GM19452 (cell line): Measurements from ENCODE around the gene GGTLC2.
"Not testable (repeated sequence)": the region's sequence is repeated elsewhere in the genome, so short reads cannot be mapped to it uniquely, and the experiment has no call there.

Source experiments
- ATAC-seq: cut with Tn5 transposase; IDR thresholded peaks from one replicate; pipeline ENCODE4 v1.9.1; 2021; ENCODE audit not compliant: unreplicated experiment

The GGTLC2 gene

GRCh38 chr22:22636260-22636659 lies 8.2 kb upstream of the GGTLC2 start:
- not testable (repeated sequence) for ATAC-seq

DNA sequence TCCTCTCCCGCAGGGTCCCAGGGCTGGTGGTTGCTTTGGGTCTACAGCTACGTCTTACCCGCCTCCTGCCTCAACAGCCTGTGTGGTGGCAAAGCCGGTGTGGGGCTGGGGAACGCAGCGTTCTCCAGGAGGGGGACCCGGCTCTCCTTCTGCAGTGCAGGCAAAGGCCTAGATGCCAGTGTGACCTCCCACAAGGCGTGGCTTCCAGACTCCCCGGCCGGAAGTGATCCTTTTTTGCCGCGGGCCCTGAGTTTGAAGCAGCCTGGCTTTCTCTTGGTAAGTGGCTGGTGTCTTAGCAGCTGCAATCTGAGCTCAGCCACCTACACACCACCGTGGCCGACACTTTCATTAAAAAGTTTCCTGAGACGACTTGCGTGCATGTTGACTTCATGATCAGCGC lies 6.1 kb upstream of the GGTLC2 start:
- ATAC-seq = not testable (repeated sequence)

DNA sequence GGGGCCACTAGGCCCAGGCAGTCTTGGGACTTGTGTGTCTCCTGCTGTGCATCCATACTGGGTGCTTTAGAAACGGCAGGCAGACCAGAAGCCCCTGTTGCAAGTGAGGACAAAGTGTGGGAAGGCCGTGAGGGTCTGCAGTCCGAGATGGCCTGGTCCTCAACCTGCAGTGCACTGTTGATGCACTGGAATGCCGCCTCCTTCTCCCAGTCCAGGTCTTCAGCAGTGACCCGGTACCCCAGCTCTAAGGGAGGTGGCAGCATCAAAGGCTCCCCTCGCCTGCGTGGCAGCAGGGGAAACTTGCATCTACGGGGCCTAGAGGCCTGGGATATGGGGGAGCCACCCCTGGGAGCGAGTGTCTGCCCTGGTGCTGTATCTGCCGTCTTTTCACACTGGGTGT lies 2.2 kb upstream of the GGTLC2 start:
- not testable (repeated sequence) for ATAC-seq

DNA sequence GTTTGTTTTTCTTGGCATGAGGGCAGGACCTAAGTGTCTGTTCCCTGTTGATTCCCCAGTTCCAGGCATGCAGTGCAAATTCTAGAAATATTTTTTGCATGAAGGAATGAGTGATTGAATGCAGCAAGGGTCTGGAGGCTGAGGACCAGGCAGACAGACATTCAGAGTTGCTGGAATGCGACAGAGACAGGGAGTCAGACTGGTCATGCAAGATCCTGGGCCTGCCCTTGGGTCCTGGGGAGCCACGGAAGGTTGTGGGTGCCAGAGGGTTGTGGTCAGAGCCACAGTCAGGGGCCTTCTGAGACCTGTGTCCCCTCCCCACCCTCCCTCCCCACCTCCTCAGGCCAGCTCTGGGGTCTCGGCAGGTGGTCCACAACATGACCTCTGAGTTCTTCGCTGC lies 1.6 kb downstream of the GGTLC2 start:
- not testable (repeated sequence) for ATAC-seq

- not testable (repeated sequence) for ATAC-seq
These were observed 3.5 kb downstream of the GGTLC2 start for GRCh38 chr22:22647952-22648351.

GRCh38 chr22:22648863-22649536 lies 4.6 kb downstream of the GGTLC2 start:
- not testable (repeated sequence) for ATAC-seq

DNA sequence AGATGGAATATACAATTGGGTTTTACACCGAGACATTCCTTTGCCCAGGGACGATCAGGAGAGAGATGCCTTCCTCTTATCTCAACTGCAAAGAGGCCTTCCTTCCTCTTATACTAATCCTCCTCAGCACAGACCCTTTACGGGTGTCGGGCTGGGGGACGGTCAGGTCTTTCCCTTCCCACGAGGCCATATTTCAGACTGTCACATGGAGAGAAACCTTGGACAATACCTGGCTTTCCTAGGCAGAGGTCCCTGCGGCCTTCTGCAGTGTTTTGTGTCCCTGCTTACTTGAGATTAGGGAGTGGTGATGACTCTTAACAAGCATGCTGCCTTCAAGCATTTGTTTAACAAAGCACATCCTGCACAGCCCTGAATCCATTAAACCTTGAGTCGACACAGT lies 5.3 kb downstream of the GGTLC2 start:
- ATAC-seq = not testable (repeated sequence)

DNA sequence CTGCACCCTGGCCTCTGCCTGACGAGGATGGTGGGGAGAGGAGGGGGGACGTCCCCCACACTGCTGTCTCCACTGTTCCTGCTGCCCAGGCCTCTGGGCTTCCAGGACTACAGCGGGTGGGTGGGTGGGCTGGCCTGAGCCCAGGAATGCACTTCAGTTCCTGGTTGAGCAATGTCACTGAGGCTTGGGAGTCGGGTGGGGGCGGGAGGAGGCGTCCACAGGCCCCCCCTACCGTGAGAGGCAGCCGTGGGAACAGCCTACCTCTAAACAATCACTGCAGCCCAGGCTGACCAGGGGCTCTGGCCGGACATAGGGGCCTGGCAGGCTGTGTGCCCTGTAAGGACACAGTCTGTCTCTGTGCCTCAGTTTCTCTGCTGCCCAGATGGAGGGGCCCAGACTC lies 6.0 kb downstream of the GGTLC2 start:
- not testable (repeated sequence) for ATAC-seq

DNA sequence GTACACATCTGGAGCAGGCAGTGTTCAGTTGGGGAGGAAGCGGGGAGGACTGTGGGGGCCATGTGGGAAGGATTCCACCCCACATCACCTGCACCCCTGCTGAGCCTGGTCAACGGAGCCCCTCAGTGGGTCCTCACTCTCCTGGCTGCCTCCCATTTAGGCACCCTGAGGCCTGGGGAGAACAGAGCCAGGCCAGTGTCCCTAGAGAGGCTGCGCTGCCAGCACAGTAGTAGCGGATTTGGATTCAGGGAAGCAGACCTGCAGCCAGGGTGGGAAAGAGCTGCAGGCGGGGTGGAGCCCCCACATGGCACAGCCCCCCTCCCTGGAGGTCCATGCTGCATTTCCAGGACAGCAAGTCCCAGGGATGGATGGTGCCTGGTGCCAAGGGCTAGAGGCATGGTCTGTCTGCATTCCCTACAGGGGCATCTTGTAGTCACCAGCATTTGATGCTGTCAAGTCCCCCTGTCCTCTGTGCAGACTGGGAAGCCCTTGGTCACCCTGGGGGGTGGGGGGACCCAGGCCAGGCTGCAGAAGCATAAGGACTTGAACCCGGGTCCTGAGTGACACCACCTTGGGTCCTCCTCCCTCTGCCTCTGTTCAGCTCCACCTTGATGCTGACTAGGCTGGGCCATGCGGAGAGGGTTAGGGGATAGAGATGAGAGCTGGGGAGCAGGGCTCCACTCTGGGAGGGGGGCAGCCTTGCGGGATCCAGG lies 6.5 kb downstream of the GGTLC2 start:
- ATAC-seq = not testable (repeated sequence)

GRCh38 chr22:22651593-22651992 lies 7.2 kb downstream of the GGTLC2 start:
- ATAC-seq = not testable (repeated sequence)

- ATAC-seq = not testable (repeated sequence)
These were observed 7.7 kb downstream of the GGTLC2 start for GRCh38 chr22:22652102-22652501.

DNA sequence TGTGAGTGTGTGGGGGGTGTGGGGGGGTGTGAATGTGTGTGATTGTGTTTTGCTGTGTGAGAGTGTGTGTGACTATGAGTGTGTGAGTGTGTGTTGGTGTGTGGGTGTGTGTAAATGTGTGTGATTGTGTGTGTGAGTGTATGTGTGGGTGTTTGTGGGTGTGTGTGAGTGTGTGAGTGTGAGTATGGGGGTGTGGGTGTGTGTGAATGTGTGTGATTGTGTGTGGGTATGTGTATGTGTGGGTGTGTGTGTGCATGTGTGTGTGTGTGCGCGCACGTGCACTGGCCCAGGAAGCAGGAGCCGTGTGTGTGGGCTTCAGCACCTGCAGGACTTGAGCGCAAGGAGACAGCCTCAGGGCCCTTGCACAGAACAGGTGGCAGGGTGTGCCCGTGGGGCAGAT lies 8.2 kb downstream of the GGTLC2 start:
- not testable (repeated sequence) for ATAC-seq

- not testable (repeated sequence) for ATAC-seq
These were observed 9.4 kb downstream of the GGTLC2 start for GRCh38 chr22:22653677-22654381.

DNA sequence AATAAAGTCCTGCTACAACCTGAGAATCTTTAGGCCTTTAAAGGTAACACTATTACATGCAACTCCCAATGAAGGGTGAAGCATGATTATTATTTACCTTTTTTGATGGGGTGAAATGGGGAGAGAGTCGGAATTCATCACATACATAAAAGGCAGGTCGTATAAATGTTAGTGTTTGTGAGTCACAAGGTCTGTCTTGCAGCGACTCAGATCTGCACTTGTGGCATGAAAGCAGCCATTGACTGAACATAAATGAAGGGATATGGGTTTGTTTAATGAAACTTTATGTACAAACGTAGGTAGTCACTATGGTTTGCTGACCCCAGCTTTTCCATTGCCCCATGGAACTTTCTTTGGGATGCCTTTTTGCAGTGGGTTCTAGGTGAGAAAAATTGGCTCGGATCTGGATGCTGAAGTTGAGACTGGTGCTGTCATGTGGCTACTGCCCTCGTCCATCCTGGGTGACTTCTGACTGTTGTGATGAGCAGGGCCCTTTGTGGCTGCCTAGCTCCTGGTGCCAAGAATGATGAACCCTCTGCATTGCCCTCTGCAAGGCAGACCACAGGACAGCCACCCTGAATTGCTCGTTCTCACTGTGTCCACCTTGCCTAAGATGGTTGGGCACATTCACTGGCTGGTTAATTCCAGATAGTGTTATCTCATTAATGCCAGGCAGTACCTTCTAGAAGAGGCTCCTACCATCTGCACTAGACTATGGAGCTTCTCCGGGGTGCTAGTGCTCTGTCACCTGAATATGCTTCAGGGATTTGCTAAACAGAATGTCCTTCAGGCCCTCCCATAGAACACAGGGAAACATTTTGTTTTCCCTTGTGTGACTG lies 11.3 kb downstream of the GGTLC2 start:
- ATAC-seq = no peak

- ATAC-seq = no peak
These were observed 13.3 kb downstream of the GGTLC2 start for GRCh38 chr22:22657712-22658111.

DNA sequence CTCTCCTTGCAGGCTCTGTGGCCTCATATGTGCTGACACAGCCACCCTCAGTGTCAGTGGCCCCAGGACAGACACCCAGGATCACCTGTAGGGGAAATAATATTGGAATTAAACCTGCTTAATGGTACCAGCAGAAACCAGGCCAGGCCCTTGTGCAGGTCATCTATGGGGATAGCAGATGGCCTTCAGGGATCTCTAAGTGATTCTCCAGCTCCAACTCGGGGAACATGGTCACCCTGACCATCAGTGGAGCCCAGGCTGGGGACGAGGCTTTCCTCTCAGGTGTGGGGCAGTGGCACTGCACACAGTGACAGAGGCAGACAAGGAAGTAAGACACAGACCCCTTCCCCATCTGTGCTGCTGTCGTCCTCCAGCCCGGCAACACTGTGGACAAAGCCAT lies 16.9 kb downstream of the GGTLC2 start:
- no peak for ATAC-seq

- no peak for ATAC-seq
These were observed 17.7 kb downstream of the GGTLC2 start for GRCh38 chr22:22662095-22662494.

DNA sequence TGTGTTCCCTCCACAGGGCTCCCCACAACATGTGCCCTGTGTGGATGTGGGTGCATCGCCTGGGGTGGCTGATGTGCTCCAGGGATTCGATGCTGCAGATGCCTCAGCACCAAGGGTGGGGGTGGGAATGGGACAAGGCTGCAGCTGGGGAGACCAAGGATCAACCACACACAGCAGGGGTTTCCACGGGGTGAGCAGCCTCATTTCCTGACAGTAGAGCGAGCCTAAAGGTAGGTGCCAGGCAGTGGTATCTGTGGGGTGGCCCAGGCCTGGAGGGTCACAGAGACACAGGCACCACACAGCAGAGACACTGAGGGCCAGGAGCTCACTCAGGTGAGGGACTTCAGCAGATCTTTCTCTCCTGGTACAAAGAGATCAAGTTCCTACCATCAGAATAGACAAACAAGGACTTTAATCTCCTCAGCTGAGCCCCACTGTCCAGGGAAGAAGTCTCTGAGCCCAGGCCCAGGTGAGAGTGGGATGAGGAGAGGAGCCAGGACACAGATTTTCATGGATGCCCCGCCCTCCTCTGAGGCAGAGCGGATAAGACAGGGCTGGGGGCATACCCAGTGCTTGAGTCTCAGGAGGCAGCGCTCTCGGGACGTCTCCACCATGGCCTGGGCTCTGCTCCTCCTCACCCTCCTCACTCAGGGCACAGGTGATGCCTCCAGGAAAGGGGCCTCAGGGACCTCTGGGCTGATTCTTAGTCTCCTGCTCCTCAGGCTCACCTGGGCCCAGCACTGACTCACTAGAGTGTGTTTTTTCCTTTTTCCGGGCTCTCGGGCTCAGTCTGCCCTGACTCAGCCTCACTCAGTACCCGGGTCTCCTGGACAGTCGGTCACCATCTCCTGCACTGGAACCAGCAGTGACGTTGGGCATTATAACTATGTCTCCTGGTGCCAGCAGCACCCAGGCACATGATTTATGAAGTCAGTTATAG lies 19.7 kb downstream of the GGTLC2 start:
- no peak for ATAC-seq

DNA sequence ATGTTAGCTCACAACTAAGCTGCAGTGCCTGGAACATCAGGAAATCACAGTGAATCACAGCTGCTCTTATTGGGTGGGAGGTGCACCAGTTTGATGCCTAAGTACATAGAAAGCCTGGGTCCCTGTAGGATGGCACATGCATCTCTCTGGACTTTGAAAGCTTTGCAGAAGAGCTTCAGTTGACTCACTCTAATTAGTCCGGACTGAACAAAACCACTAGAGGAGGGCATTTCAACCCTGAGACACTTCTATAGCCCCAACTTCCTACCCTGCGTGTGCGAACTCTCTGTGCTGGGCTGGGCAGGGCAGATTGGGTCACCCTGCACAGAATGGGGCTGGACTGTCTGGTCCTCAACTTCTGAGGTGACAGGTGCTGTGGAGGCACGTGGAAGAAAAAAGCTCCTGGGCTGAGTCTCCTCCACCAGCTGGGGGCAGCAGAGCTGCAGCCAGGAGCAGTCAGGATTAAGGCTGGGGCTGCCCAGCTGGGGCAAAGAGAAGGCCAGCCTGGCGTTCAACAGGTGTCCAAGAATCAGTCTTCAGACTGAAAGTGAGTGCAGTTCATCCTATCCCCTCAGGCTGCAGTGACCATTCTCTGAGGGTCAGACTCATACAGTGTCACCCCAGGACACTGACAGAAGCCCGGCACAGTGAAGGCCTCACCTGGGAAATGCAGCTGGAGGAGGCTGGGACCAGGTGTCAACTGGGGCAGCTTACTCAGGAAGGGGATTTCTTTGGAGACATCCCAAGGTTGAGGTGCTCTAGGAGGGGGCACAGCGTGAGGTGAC lies 22.1 kb downstream of the GGTLC2 start:
- no peak for ATAC-seq
